ENCODE measurements around the gene BMP6. TPM values are rescaled to one million over a fixed set of nuclear protein-coding genes. Genes with fewer than 3 reads are reported as not detected.

BMP6 gene
- total and polyA plus RNA-seq, 2 experiments from 2014 or later = 0.74 TPM; not detected in 1

GRCh38 chr6:7859591-7859990 lies 133.7 kb downstream of the BMP6 start:
- no peaks in the 10 kb centered on the region for H3K36me3 ChIP-seq
- DNase-seq (ENCODE audit: low read depth in 1 of 2, low spot score in 1 of 2) = no peak
- no peak overlapping the region for H3K27ac ChIP-seq
- H3K4me1 ChIP-seq (ENCODE audit: low read depth) = no peaks in the 10 kb centered on the region
- no peak overlapping the region for H3K4me3 ChIP-seq
- no peak for TF ChIP-seq CTCF (IDR thresholded peaks at IDR 0.05; ENCODE audit: low read depth, low read length)
- no peaks in the 10 kb centered on the region for H3K9me3 ChIP-seq (ENCODE audit: low read depth)
- no peaks in the 10 kb centered on the region for H3K27me3 ChIP-seq

GRCh38 chr6:7865781-7866180 lies 139.9 kb downstream of the BMP6 start:
- no peak overlapping the region for H3K4me3 ChIP-seq
- H3K27ac ChIP-seq = no peak overlapping the region
- no peaks in the 10 kb centered on the region for H3K4me1 ChIP-seq (ENCODE audit: low read depth)
- TF ChIP-seq CTCF (IDR thresholded peaks at IDR 0.05; ENCODE audit: low read depth, low read length) = peak; percentile 11
- H3K36me3 ChIP-seq = no peaks in the 10 kb centered on the region
- H3K27me3 ChIP-seq = no peaks in the 10 kb centered on the region
- H3K9me3 ChIP-seq (ENCODE audit: low read depth) = no peaks in the 10 kb centered on the region
- peak; percentile 24 to 44 for DNase-seq (ENCODE audit: low read depth in 1 of 2, low spot score in 1 of 2)

GRCh38 chr6:7866526-7866925 lies 140.6 kb downstream of the BMP6 start:
- Histone ChIP-seq H3K27ac (no peak overlapping the region), H3K36me3 (no peaks in the 10 kb centered on the region), H3K27me3 (no peaks in the 10 kb centered on the region), H3K9me3 (ENCODE audit: low read depth) (no peaks in the 10 kb centered on the region), H3K4me3 (no peak overlapping the region), H3K4me1 (ENCODE audit: low read depth) (no peaks in the 10 kb centered on the region)
- DNase-seq (ENCODE audit: low read depth in 1 of 2, low spot score in 1 of 2) = no peak
- TF ChIP-seq CTCF (IDR thresholded peaks at IDR 0.05; ENCODE audit: low read depth, low read length) = no peak

GRCh38 chr6:7868926-7869325 lies 143.0 kb downstream of the BMP6 start:
- Histone ChIP-seq H3K27ac (no peak overlapping the region), H3K4me1 (ENCODE audit: low read depth) (no peaks in the 10 kb centered on the region), H3K27me3 (no peaks in the 10 kb centered on the region), H3K4me3 (no peak overlapping the region), H3K9me3 (ENCODE audit: low read depth) (no peaks in the 10 kb centered on the region), H3K36me3 (no peaks in the 10 kb centered on the region)
- no peak for TF ChIP-seq CTCF (IDR thresholded peaks at IDR 0.05; ENCODE audit: low read depth, low read length)
- DNase-seq (ENCODE audit: low read depth in 1 of 2, low spot score in 1 of 2) = no peak

GRCh38 chr6:7878401-7878964 lies 152.6 kb downstream of the BMP6 start:
- no peak overlapping the region for H3K27ac ChIP-seq
- H3K9me3 ChIP-seq (ENCODE audit: low read depth) = no peaks in the 10 kb centered on the region
- H3K4me3 ChIP-seq = no peak overlapping the region
- peaks cover 18% of the 10 kb centered on the region for H3K36me3 ChIP-seq
- no peaks in the 10 kb centered on the region for H3K27me3 ChIP-seq
- H3K4me1 ChIP-seq (ENCODE audit: low read depth) = no peaks in the 10 kb centered on the region
- DNase-seq (ENCODE audit: low read depth in 1 of 2, low spot score in 1 of 2) = peak in 1 of 2 donors; percentile 54
- no peak for TF ChIP-seq CTCF (IDR thresholded peaks at IDR 0.05; ENCODE audit: low read depth, low read length)
